ENCODE measurements around the gene ARHGAP1. TPM values are rescaled to one million over a fixed set of nuclear protein-coding genes. Genes with fewer than 3 reads are reported as not detected.

ARHGAP1 gene
- total RNA-seq, 1 experiment from 2014 or later: 64.2 TPM

DNA sequence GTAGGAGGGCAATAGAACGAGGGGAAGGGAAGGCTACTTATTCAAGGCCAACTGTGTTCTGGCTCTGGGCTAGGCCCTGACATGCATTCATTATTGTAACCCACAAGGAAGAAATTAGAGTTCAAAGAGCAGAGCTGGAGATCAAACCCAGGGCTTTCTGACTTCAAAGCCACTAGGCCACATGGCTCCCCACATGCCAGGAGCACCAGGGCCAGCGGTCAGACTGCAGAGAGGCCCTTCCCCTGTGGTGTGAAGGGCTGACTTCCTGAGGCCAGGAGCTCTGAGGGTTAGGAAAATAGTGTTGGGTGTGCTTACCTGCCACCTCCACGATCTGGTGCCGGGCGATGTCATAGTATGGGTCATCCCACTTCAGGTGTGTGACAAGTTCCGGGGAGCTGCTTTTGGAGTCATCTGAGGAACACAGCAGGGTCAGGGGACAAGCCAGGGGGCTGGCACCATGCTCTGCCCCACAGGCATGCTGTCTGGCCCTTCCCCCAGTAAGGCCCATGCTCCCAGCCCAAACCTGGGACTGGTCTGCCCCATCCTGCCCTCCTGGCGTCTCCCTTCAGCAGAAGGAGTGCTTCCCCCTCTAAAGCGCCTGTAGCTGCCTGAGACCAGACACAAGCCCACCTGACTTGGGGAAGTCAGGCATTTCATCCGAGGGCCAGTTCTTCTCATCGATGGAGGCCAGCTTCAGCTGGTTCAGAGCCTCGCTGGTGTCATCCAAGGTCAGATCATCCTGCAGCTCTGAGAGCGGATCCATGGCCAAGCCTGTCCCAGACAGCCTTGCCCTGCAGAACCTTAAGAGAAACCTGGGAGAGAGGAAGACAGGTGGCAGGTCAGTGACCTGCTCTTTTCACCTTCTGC lies 4.8 kb downstream of the ARHGAP1 start:
- H3F3A ChIP-seq (ENCODE audit: insufficient read depth, low read depth): peaks cover 6% of the 10 kb centered on the region; the same call in 1 of the 2 replicates
- no peaks in the 10 kb centered on the region for H3K4me1 ChIP-seq (replicated peaks; ENCODE audit: insufficient read depth)
- no peak overlapping the region for H3K4me2 ChIP-seq
- H4K20me1 ChIP-seq (ENCODE audit: insufficient read depth): peaks cover 3% of the 10 kb centered on the region; the same call in 1 of the 2 replicates
- POLR2A ChIA-PET (ENCODE audit: unreplicated experiment): interaction anchor here (0.5 kb wide), 1 partner anchor 42 kb away, joined by 9 read pairs; no protein-coding TSS in a partner anchor
- H3K27me3 ChIP-seq (ENCODE audit: insufficient read depth, low read depth): no peaks in the 10 kb centered on the region
- CTCF ChIA-PET: no interaction called here
- no peaks in the 10 kb centered on the region for H3K9me2 ChIP-seq (ENCODE audit: insufficient read depth)
- no peaks in the 10 kb centered on the region for H3K36me3 ChIP-seq (ENCODE audit: low read depth)
- H2AFZ ChIP-seq: no peak overlapping the region
- BruUV-seq (replicated peaks): no TSS peak
- H3K9me3 ChIP-seq (ENCODE audit: insufficient read depth, low read depth): no peaks in the 10 kb centered on the region
- H3K27ac ChIP-seq: no peak overlapping the region
- DNase-seq: no peak
- TF ChIP-seq EZH2 (IDR thresholded peaks at IDR 0.05; ENCODE audit: low read depth): no peak
- TF ChIP-seq, protein P1, sequence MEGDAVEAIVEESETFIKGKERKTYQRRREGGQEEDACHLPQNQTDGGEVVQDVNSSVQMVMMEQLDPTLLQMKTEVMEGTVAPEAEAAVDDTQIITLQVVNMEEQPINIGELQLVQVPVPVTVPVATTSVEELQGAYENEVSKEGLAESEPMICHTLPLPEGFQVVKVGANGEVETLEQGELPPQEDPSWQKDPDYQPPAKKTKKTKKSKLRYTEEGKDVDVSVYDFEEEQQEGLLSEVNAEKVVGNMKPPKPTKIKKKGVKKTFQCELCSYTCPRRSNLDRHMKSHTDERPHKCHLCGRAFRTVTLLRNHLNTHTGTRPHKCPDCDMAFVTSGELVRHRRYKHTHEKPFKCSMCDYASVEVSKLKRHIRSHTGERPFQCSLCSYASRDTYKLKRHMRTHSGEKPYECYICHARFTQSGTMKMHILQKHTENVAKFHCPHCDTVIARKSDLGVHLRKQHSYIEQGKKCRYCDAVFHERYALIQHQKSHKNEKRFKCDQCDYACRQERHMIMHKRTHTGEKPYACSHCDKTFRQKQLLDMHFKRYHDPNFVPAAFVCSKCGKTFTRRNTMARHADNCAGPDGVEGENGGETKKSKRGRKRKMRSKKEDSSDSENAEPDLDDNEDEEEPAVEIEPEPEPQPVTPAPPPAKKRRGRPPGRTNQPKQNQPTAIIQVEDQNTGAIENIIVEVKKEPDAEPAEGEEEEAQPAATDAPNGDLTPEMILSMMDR (conservative IDR thresholded peaks at IDR 0.05): no peak
- H3K4me3 ChIP-seq: no peak overlapping the region
- peaks cover 19% of the 10 kb centered on the region for H3K79me2 ChIP-seq (ENCODE audit: low read depth)
- intact Hi-C loops (cut with micrococcal nuclease; ENCODE audit: unreplicated experiment): no loop called here

DNA sequence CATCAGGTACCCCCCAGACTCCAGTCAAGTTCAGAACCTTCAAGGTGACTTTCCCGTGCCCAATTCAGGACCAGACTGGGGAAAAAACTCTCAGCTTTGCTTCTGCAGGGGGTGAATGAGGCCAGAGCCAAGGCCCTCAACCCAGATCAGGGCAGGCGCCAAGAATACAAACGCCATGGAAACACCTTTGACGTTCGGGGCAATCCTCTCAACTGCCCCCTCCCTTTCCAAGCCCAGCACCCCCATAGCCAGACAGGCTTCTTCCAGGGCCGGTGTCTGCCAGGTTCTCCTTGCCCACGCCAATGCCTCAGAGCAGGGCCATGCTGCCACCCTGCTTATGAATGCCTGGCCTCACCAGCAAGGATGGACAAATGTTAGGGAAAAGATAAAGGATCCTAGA lies 5.8 kb downstream of the ARHGAP1 start:
- H3K27me3 ChIP-seq (ENCODE audit: insufficient read depth, low read depth): no peaks in the 10 kb centered on the region
- H3K27ac ChIP-seq: no peak overlapping the region
- CTCF ChIA-PET: no interaction called here
- POLR2A ChIA-PET (ENCODE audit: unreplicated experiment): no interaction called here
- TF ChIP-seq EZH2 (IDR thresholded peaks at IDR 0.05; ENCODE audit: low read depth): no peak
- TF ChIP-seq, protein P1 (conservative IDR thresholded peaks at IDR 0.05): no peak
- no peak overlapping the region for H3K4me3 ChIP-seq
- H3K79me2 ChIP-seq (ENCODE audit: low read depth): peaks cover 15% of the 10 kb centered on the region
- H4K20me1 ChIP-seq (ENCODE audit: insufficient read depth): peaks cover 3% of the 10 kb centered on the region; the same call in 1 of the 2 replicates
- H3K9me3 ChIP-seq (ENCODE audit: insufficient read depth, low read depth): no peaks in the 10 kb centered on the region
- H3K4me1 ChIP-seq (replicated peaks; ENCODE audit: insufficient read depth): no peaks in the 10 kb centered on the region
- no TSS peak for BruUV-seq (replicated peaks)
- intact Hi-C loops (cut with micrococcal nuclease; ENCODE audit: unreplicated experiment): no loop called here
- no peak overlapping the region for H3K4me2 ChIP-seq
- H3K9me2 ChIP-seq (ENCODE audit: insufficient read depth): no peaks in the 10 kb centered on the region
- H2AFZ ChIP-seq: no peak overlapping the region
- no peak for DNase-seq
- no peaks in the 10 kb centered on the region for H3K36me3 ChIP-seq (ENCODE audit: low read depth)
- H3F3A ChIP-seq (ENCODE audit: insufficient read depth, low read depth): peaks cover under 1% of the 10 kb centered on the region; the same call in 1 of the 2 replicates

DNA sequence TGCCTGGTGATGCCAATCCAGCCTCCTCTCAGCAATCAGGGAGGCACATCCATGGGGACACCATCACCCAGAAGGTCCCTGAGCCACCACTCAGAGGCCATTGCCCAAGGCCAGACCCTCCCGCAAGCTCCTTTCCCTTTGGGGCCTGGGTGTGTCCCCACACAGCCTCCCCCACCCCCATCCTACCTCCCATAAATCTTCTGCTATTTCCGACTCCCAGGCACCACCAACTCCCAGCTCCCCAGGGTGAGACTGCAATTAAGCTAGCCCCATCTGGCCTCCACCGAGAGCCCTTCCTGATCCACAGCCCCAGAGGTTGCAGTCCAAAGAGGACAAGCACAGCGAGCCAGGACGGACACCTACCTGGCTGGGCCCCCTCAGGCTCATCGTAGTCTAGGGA lies 6.3 kb downstream of the ARHGAP1 start:
- CTCF ChIA-PET: no interaction called here
- H3K9me2 ChIP-seq (ENCODE audit: insufficient read depth): no peaks in the 10 kb centered on the region
- DNase-seq: no peak
- no peak overlapping the region for H3K4me3 ChIP-seq
- POLR2A ChIA-PET (ENCODE audit: unreplicated experiment): no interaction called here
- H3K36me3 ChIP-seq (ENCODE audit: low read depth): peaks cover 2% of the 10 kb centered on the region; the same call in 1 of the 2 replicates
- no peak overlapping the region for H3K27ac ChIP-seq
- intact Hi-C loops (cut with micrococcal nuclease; ENCODE audit: unreplicated experiment): no loop called here
- H3K79me2 ChIP-seq (ENCODE audit: low read depth): peaks cover 9% of the 10 kb centered on the region
- H4K20me1 ChIP-seq (ENCODE audit: insufficient read depth): peaks cover 3% of the 10 kb centered on the region
- no peaks in the 10 kb centered on the region for H3K4me1 ChIP-seq (replicated peaks; ENCODE audit: insufficient read depth)
- no peak overlapping the region for H3K4me2 ChIP-seq
- H3K27me3 ChIP-seq (ENCODE audit: insufficient read depth, low read depth): no peaks in the 10 kb centered on the region
- no TSS peak for BruUV-seq (replicated peaks)
- H2AFZ ChIP-seq: no peak overlapping the region
- no peaks in the 10 kb centered on the region for H3F3A ChIP-seq (ENCODE audit: insufficient read depth, low read depth)
- no peaks in the 10 kb centered on the region for H3K9me3 ChIP-seq (ENCODE audit: insufficient read depth, low read depth)
- no peak for TF ChIP-seq EZH2 (IDR thresholded peaks at IDR 0.05; ENCODE audit: low read depth)
- TF ChIP-seq, protein P1 (conservative IDR thresholded peaks at IDR 0.05): no peak
